Chondrocyte (in vitro differentiated cells): ENCODE measurements around the gene ABRACL. TPM values are rescaled to one million over a fixed set of nuclear protein-coding genes. Genes with fewer than 3 reads are reported as not detected.

ENCODE experiments used
- DNase-seq: peaks from one replicate; pipeline ENCODE4 v3.0.0; 2021; ENCODE audit warnings: mixed read lengths, low spot score
- H3K27ac Mint-ChIP-seq: one replicate; pipeline ENCODE4 v1.8.0; 2021; ENCODE audit warnings: mild to moderate bottlenecking, moderate library complexity, mixed read lengths; ENCODE audit not compliant: unreplicated experiment
- H3K27me3 Mint-ChIP-seq: 2 replicates; pipeline ENCODE4 v1.8.0; 2021; ENCODE audit warnings: low read depth, mixed read lengths
- H3K36me3 Mint-ChIP-seq: 2 replicates; pipeline ENCODE4 v1.8.0; 2021; ENCODE audit warnings: low read depth, mixed read lengths
- H3K4me1 Mint-ChIP-seq: 2 replicates; pipeline ENCODE4 v1.8.0; 2021; ENCODE audit warnings: low read depth, mild to moderate bottlenecking, mixed read lengths
- H3K4me3 Mint-ChIP-seq: one replicate; pipeline ENCODE4 v1.8.0; 2021; ENCODE audit warnings: mild to moderate bottlenecking, moderate library complexity, mixed read lengths; ENCODE audit not compliant: unreplicated experiment
- H3K9me3 Mint-ChIP-seq: 2 replicates; pipeline ENCODE4 v1.8.0; 2021; ENCODE audit warnings: low read depth, mixed read lengths
- total RNA-seq: library from RNA; stranded (reverse); gene quantifications from 3 replicates; pipeline ENCODE4 v1.2.1, GENCODE V29; 2021
- TF ChIP-seq, protein P1 (sequence below): fragments of 200-600 bp; sonication (generic); IDR thresholded peaks from 2 replicates; pipeline ENCODE4 v1.5.0; 2021; ENCODE audit warnings: antibody characterized with exemption, mild to moderate bottlenecking, moderate library complexity

ABRACL gene
- total RNA-seq, 1 donor from 2014 or later, result 17.2 TPM

GRCh38 chr6:139079018-139079417, 50.5 kb downstream of the ABRACL start:
- DNase-seq, result no peak
- H3K9me3 Mint-ChIP-seq, result no peaks in the 10 kb centered on the region
- H3K27ac Mint-ChIP-seq, result no peak overlapping the region
- no peak overlapping the region for H3K4me3 Mint-ChIP-seq
- TF ChIP-seq, protein P1, sequence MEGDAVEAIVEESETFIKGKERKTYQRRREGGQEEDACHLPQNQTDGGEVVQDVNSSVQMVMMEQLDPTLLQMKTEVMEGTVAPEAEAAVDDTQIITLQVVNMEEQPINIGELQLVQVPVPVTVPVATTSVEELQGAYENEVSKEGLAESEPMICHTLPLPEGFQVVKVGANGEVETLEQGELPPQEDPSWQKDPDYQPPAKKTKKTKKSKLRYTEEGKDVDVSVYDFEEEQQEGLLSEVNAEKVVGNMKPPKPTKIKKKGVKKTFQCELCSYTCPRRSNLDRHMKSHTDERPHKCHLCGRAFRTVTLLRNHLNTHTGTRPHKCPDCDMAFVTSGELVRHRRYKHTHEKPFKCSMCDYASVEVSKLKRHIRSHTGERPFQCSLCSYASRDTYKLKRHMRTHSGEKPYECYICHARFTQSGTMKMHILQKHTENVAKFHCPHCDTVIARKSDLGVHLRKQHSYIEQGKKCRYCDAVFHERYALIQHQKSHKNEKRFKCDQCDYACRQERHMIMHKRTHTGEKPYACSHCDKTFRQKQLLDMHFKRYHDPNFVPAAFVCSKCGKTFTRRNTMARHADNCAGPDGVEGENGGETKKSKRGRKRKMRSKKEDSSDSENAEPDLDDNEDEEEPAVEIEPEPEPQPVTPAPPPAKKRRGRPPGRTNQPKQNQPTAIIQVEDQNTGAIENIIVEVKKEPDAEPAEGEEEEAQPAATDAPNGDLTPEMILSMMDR, result no peak
- H3K27me3 Mint-ChIP-seq, result no peaks in the 10 kb centered on the region
- no peaks in the 10 kb centered on the region for H3K36me3 Mint-ChIP-seq
- H3K4me1 Mint-ChIP-seq, result peaks cover 9% of the 10 kb centered on the region

DNA sequence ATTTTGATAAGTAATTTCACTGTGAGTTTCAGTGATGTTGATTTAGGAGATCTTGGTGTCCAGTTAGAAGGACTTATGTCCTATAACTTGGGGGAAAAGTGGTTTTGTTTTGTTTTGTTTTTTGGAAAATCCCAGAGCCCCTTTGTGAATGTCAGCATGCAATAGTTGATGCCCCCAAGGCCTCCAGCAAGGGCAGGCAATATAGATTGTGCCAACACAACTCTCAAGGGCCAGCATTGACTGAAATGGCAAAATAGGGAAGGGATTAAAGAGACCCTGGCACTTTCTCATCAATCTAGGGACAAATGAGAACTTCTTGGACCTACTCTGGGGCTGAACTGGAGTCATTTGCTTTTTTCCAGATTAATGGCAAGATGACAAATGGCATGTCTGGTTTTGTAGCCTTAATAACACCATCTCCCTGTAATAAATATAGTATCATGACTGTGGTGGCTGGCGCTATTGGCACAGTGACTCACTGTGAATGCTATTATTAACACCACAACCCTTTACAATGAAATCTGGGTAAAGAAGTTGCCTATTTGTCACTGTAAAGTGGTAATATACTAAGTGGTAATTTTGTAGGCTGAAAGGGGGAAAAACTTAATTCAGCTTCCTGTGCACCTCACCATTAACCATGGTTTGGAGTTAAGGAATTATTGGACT, 51.8 kb downstream of the ABRACL start:
- no peak for DNase-seq
- no peaks in the 10 kb centered on the region for H3K36me3 Mint-ChIP-seq
- H3K27ac Mint-ChIP-seq, result no peak overlapping the region
- no peak overlapping the region for H3K4me3 Mint-ChIP-seq
- no peaks in the 10 kb centered on the region for H3K27me3 Mint-ChIP-seq
- no peaks in the 10 kb centered on the region for H3K9me3 Mint-ChIP-seq
- peaks cover 9% of the 10 kb centered on the region for H3K4me1 Mint-ChIP-seq
- TF ChIP-seq, protein P1, result no peak

GRCh38 chr6:139081471-139081870, 52.9 kb downstream of the ABRACL start:
- Mint-ChIP-seq H3K36me3 (peaks cover 1% of the 10 kb centered on the region), H3K4me3 (no peak overlapping the region), H3K27me3 (peaks cover 5% of the 10 kb centered on the region), H3K9me3 (no peaks in the 10 kb centered on the region), H3K27ac (no peak overlapping the region), H3K4me1 (peaks cover 9% of the 10 kb centered on the region)
- TF ChIP-seq, protein P1, result no peak
- DNase-seq, result no peak

DNA sequence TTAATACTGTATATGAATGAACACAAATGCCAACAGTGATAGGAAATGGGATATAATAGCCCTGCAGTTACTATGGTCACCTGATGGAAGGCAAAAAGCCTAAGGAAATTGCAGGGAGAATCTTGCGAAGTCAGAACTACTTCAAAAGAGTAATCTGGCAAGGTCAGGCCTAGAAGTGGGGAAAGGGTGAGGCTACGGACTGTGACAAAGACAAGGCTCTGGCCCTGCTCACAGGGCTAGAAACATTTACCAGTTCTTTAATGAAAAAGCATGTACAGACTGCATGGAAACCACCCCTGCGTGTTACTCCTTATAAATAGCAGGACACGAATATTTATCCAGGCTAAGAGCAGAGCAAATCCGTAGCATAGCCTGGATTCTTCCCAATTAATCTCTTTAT, 53.8 kb downstream of the ABRACL start:
- Mint-ChIP-seq H3K27ac (no peak overlapping the region), H3K36me3 (peaks cover 1% of the 10 kb centered on the region), H3K27me3 (peaks cover 7% of the 10 kb centered on the region), H3K9me3 (peaks cover under 1% of the 10 kb centered on the region), H3K4me3 (no peak overlapping the region), H3K4me1 (peaks cover 9% of the 10 kb centered on the region)
- no peak for DNase-seq
- TF ChIP-seq, protein P1, result no peak

GRCh38 chr6:139091826-139092225, 63.3 kb downstream of the ABRACL start:
- DNase-seq, result no peak
- H3K27me3 Mint-ChIP-seq, result peaks cover 10% of the 10 kb centered on the region
- H3K36me3 Mint-ChIP-seq, result peaks cover 4% of the 10 kb centered on the region
- H3K4me3 Mint-ChIP-seq, result no peak overlapping the region
- H3K4me1 Mint-ChIP-seq, result no peaks in the 10 kb centered on the region
- H3K27ac Mint-ChIP-seq, result no peak overlapping the region
- TF ChIP-seq, protein P1, result no peak
- H3K9me3 Mint-ChIP-seq, result peaks cover 7% of the 10 kb centered on the region

Other genes with a start within 250 kb of the ABRACL start
- not detected in 3 replicates for gene ECT2L, start 232.7 kb upstream of the ABRACL start, total RNA-seq
- 24.5 to 26.5 TPM (median 25.8 TPM) in 3 replicates for gene REPS1, start 40.5 kb upstream of the ABRACL start, total RNA-seq
- 19.5 to 23.8 TPM (median 22.6 TPM) in 3 replicates for gene HECA, start 106.3 kb downstream of the ABRACL start, total RNA-seq